Ovary (tissue), 9 donors: Measurements from ENCODE around the gene KCNJ10. TPM values are rescaled to one million over a fixed set of nuclear protein-coding genes. Genes with fewer than 3 reads are reported as not detected.

Experiments used
- DNase-seq, 5 donors: peaks; one replicate each; pipeline ENCODE4 v3.0.0-alpha.2; 2019 to 2020
- H3K27ac ChIP-seq, 2 donors: fragments of 200-600 bp; one replicate each; pipeline versions ENCODE4 v1.5.1 to v1.8.0; 2019 to 2022
- H3K27me3 ChIP-seq: fragments of 200-600 bp; one replicate; pipeline ENCODE4 v1.8.0; 2022
- H3K36me3 ChIP-seq: fragments of 200-600 bp; sonication (generic); one replicate; pipeline ENCODE4 v1.5.1; 2019
- H3K4me1 ChIP-seq: one replicate; pipeline ENCODE4 v1.8.1; 2013; ENCODE audit warnings: mild to moderate bottlenecking, moderate library complexity; ENCODE audit not compliant: insufficient read depth
- H3K4me3 ChIP-seq: fragments of 200-600 bp; sonication (generic); one replicate; pipeline ENCODE4 v1.5.1; 2017
- H3K9me3 ChIP-seq, 2 donors: fragments of 200-600 bp in 1 of 2; sonication (generic) in 1 of 2; one replicate each; pipeline versions ENCODE4 v1.5.1 to v1.8.1; 2013 to 2019; ENCODE audit warnings: mild to moderate bottlenecking in 1 of 2, moderate library complexity in 1 of 2
- EP300 ChIP-seq: sonication (generic); formaldehyde crosslinking; IDR thresholded peaks from one replicate; pipeline ENCODE4 v1.6.1; 2017; ENCODE audit warnings: antibody characterized with exemption
- POLR2A ChIP-seq: fragments of 450-650 bp; IDR thresholded peaks from one replicate; pipeline ENCODE4 v1.6.1; 2017; ENCODE audit warnings: antibody characterized with exemption, mild to moderate bottlenecking, moderate library complexity
- WGBS, 3 donors: extraction: QIAGEN DNeasy Blood & Tissue Kit in 1 of 3; methylation state at CpG; one replicate each; pipeline versions ENCODE4 v1.1.5 to v1.1.7; 2013 to 2017; 5-methylcytosine and 5-hydroxymethylcytosine counted together
- intact Hi-C, 4 donors: fragments of 100-400 bp; cut with DNase I; formaldehyde crosslinking; loops; one replicate each; pipeline versions ENCODE4 v1.11.0 to v1.15.1; 2022 to 2023
- polyA plus RNA-seq, 2 donors: library from polyadenylated mRNA; stranded (reverse); fragments of 200-250 nt in 1 of 2; fragments of 350-450 nt in 1 of 2; fragmentation: Illumina TruSeq in 1 of 2; extraction: RNeasy Lipid Tissue Mini Kit (QIAGEN cat#74804) in 1 of 2; gene quantifications; one replicate each; pipeline ENCODE4 v1.2.3, GENCODE V29; 2013 to 2014
- total RNA-seq, 7 donors: library from RNA; depleted of rRNA in 2 of 7; stranded (reverse); fragments of >200 nt in 2 of 7; fragmentation: NEBNext Ultra II Directional in 3 of 7; extraction: Animal tissue kit (Norgen Biotek cat#: 25700) in 3 of 7; gene quantifications; one replicate each; pipeline versions ENCODE4 v1.1.0 to v1.2.4, GENCODE V29; 2016 to 2023
- TF ChIP-seq, protein P1 (sequence below), 3 donors: fragments of 450-650 bp in 2 of 3; fragments of 200-600 bp in 1 of 3; IDR thresholded peaks; one replicate each; pipeline versions ENCODE4 v1.5.1 to v1.8.0; 2016 to 2022; ENCODE audit warnings: antibody characterized with exemption in 3 of 3, mild to moderate bottlenecking in 1 of 3
- donor health status: DM: no; HTN: no; CAD: no; lungs with moderate emphysema.
- donor health status: DM: no; HTN: no; CAD: no.
- donor health status: Bipolar disorder and iron deficiency.
- donor health status: DM: yes; HTN: yes; CAD: no.
- donor health status: DM: no; HTN: no; CAD: no.
- donor health status: DM: yes; HTN: yes; CAD: no.

The KCNJ10 gene
- total and polyA plus RNA-seq, 9 donors = 0.02 to 0.28 (median 0.17) TPM; not detected in 5

DNA sequence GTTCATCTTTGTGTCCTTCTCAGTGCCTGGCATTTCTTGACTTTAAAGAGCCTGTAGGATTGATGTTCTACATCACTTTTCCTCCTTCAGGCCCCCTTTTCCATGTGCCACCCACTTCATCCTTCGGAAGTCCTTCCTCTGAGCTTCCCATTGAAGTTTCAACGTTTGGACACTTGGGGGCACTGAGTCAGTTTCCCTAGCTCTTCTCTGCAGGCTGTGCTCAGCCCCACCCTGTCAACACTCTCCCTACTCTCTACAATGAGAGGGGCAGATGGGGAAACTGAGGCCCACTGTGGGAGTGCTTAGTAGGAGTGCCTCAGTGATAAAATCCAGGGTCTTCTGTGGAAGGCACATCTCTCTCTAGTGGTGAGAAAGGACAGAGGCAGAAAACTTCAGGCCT lies 11.9 kb downstream of the KCNJ10 start:
- Histone ChIP-seq H3K36me3 (no peaks in the 10 kb centered on the region), H3K4me3 (no peak overlapping the region), H3K9me3 (no peaks in the 10 kb centered on the region), H3K27me3 (no peaks in the 10 kb centered on the region), H3K27ac (no peak overlapping the region), H3K4me1 (no peaks in the 10 kb centered on the region)
- 30 to 41% (median 37%) methylated on average over 2 of the region's 2 CpGs for WGBS, 3 donors
- TF ChIP-seq, protein P1, sequence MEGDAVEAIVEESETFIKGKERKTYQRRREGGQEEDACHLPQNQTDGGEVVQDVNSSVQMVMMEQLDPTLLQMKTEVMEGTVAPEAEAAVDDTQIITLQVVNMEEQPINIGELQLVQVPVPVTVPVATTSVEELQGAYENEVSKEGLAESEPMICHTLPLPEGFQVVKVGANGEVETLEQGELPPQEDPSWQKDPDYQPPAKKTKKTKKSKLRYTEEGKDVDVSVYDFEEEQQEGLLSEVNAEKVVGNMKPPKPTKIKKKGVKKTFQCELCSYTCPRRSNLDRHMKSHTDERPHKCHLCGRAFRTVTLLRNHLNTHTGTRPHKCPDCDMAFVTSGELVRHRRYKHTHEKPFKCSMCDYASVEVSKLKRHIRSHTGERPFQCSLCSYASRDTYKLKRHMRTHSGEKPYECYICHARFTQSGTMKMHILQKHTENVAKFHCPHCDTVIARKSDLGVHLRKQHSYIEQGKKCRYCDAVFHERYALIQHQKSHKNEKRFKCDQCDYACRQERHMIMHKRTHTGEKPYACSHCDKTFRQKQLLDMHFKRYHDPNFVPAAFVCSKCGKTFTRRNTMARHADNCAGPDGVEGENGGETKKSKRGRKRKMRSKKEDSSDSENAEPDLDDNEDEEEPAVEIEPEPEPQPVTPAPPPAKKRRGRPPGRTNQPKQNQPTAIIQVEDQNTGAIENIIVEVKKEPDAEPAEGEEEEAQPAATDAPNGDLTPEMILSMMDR (IDR thresholded peaks at IDR 0.05) = no peak
- no peak for TF ChIP-seq EP300
- TF ChIP-seq POLR2A = no peak
- intact Hi-C loops = no loop called here
- DNase-seq = no peak

DNA sequence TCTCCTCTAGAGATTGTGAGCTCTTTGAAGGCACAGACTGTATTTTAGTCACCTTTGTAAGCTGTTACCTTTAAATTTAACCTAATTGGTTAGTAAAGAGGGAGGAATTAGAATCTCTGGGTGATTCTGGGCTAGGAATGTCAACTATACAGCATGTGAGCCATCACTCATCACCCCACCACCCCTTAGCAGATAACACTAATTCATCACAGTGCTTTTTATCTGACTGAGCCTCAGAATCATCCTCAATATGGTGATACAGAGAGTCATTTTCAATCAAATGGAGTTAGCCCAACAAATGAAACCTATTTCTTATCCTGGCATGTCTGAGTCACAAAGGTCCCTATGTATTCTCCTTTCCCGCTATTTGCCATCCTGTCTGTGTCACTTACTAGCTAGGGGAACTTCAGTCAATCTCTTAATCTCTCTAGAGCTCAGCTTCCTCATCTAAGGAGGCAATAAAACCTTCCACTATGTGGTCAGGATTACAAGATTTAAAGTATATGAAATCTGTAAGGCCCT lies 13.3 kb downstream of the KCNJ10 start:
- Histone ChIP-seq H3K27me3 (no peaks in the 10 kb centered on the region), H3K27ac (no peak overlapping the region), H3K4me1 (no peaks in the 10 kb centered on the region), H3K36me3 (no peaks in the 10 kb centered on the region), H3K9me3 (no peaks in the 10 kb centered on the region), H3K4me3 (no peak overlapping the region)
- no peak for DNase-seq
- 74 to 76% (median 76%) methylated on average over 1 of the region's 1 CpG for WGBS, 3 donors
- intact Hi-C loops = no loop called here
- TF ChIP-seq POLR2A = no peak
- TF ChIP-seq EP300 = no peak
- TF ChIP-seq, protein P1 (IDR thresholded peaks at IDR 0.05) = no peak

DNA sequence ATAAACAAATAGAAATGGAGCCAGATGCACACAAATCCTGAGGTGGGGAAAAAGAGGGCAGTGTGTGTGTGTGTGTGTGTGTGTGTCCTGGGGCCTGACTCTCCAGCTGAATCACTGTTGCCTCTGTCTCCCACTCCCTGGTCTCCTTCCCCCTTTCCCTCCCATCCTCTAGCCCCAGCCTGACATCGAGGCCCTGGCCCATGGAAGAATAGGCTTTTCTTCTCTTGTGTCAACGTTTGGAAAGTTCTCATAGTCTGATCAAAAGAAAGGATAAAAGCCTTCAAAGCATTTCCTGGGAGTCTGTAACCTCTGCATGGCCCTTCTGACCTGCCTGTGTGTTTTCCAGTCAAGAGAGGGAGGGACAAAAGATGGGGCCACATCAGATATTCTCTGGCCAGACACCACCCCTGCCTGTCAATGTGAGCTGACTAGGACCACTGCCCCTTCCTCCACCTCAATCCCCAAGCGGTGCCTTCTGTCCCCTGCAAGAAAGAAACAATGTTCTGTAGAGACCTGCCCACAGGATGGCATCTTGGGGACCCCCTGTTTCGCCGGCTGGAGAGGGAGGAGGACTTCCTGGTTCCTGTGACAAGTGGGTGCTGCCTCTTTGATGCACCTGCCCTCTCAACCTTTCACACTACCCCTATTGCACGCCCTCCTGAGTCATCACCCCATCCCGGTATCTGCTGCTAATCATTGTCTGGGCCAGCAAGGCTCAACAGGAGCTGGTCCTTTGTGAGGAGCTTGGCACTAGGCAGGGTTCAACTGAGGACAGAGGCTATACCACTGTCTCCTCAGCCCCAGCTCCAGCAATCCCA lies 16.2 kb downstream of the KCNJ10 start:
- H3K27me3 ChIP-seq = no peaks in the 10 kb centered on the region
- no peaks in the 10 kb centered on the region for H3K36me3 ChIP-seq
- H3K27ac ChIP-seq = no peak overlapping the region
- H3K4me3 ChIP-seq = no peak overlapping the region
- 60 to 62% (median 62%) methylated on average over 7 of the region's 7 CpGs for WGBS, 3 donors
- intact Hi-C loops = no loop called here
- no peaks in the 10 kb centered on the region for H3K4me1 ChIP-seq
- H3K9me3 ChIP-seq = no peaks in the 10 kb centered on the region
- DNase-seq = no peak
- TF ChIP-seq EP300 (no peak), POLR2A (no peak)
- TF ChIP-seq, protein P1 (IDR thresholded peaks at IDR 0.05) = no peak

DNA sequence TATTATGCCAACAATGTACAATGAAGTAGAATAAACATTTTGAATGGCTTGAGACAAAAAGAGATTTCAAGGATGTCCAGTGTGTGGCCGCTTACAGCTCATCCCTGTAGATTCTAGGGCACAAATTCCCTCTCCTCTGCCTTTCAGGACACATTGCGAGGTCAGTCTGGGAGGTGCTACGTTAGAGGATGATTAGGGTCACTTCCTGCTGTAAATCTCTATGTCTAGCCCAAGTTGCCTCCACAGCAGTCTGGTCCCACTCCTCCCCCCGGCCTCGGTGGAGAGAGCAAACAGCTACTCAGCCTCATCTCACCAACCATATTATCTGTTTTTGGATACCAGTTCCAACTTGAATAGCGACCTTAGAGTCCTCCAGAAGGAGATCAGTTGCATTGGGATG lies 17.0 kb downstream of the KCNJ10 start:
- intact Hi-C loops = no loop called here
- Histone ChIP-seq H3K36me3 (no peaks in the 10 kb centered on the region), H3K27me3 (no peaks in the 10 kb centered on the region), H3K4me1 (no peaks in the 10 kb centered on the region), H3K27ac (no peak overlapping the region), H3K4me3 (no peak overlapping the region), H3K9me3 (no peaks in the 10 kb centered on the region)
- DNase-seq = no peak
- no peak for TF ChIP-seq EP300
- TF ChIP-seq, protein P1 (IDR thresholded peaks at IDR 0.05) = no peak
- 23 to 25% (median 23%) methylated on average over 6 of the region's 6 CpGs for WGBS, 3 donors
